Fibroblast of skin of abdomen (primary cell): ENCODE results near the gene PDS5A.
A peak's percentile ranks its signal among the peaks of the same experiment; 100 is the strongest.
"Not testable (repeated sequence)": the region's sequence is repeated elsewhere in the genome, so short reads cannot be mapped to it uniquely, and the experiment has no call there.

Experiments
- DNase-seq: peaks from one replicate; pipeline ENCODE4 v3.0.0-alpha.2; 2013

Gene PDS5A

DNA sequence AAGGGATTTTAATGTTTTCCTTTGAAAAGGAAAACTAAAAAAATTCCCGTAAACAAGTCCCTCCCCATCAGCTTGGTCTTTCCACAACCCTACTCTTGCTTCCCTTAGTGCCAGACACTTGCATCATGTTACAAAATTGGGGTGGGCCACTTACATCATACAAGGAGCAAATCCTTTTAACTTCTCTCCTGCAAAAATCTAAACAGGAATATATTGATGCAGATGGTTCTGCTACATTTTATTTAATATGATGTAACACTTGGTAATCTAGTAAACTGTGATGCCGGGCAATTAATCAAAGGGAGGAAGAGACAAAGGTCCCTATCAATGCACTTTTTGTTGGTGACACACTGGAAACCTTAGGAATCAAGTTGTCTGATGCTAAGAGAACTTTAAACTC is 154.5 kb downstream of the PDS5A start:
- DNase-seq = peak; percentile 76

DNA sequence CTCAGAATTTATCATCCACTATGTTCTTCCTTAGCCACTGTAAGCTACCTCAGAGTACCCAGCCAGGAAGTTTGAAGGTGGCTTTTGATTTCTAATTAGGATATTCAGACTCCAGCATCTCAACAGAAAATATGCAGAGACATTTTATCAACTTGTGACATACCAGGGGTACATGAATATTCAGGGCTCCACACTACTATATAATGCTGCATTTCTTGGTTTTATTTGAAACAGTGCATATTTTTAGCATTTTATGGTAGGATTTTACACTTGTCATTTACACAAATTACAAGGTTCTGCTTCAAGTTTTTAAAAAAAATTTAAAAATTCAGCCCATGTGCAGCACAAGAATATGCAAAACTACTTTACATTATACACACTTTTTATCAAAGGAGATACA is 155.0 kb downstream of the PDS5A start:
- DNase-seq = no peak

DNA sequence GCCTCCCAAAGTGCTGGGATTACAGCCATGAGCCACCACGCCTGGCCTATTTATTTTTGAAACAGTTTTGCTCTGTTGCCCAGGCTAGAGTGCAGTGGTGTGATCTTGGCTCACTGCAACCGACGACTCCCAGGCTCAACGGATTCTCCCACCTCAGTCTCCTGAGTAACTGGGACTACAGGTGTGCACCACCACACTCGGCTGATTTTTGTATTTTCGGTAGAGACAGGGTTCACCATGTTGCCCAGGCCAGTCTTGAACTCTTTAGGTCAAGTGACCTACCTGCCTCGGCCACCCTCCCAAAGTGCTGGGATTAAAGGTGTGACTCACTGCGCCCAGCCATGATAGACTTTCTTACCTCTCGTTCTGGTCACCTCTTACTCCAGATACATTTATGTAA is 155.8 kb downstream of the PDS5A start:
- no peak for DNase-seq

DNA sequence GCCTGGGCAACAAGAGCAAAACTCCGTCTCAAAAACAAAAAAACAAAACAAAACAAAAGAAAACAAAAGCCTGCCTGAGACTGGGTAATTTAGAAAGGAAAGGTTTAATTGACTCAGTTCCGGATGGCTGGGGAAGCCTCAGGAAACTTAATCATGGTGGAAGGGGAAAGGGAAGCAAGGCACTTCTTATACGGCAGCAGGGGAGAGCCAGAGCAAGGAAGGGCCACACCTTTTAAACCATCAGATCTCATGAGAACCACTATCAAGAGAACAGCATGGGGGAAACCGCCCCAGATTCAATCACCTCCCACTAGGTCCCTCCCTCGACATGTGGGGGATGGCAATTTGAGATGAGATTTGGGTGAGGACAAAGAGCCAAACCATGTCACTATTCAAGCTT is 157.5 kb downstream of the PDS5A start:
- no peak for DNase-seq

DNA sequence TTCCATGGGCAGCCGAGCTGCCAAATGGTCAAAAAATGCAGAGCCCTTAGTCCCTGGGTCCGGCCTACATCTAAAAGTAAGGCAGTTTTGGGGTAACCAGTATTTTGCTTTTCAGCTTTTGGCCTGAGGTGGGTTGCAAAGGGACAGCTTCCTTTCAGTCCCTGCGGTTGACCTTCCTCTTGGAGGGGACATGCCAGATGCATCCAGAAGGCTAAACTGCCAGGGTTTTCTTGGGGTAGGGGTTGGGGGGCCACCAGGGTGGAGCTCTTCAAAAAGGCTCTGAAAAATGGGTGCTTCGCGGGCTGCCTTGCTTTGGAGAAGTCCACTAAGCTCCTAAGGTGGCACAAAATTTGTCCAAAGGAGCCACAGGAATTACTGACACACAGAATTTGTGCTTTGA is 159.1 kb downstream of the PDS5A start:
- no peak for DNase-seq

DNA sequence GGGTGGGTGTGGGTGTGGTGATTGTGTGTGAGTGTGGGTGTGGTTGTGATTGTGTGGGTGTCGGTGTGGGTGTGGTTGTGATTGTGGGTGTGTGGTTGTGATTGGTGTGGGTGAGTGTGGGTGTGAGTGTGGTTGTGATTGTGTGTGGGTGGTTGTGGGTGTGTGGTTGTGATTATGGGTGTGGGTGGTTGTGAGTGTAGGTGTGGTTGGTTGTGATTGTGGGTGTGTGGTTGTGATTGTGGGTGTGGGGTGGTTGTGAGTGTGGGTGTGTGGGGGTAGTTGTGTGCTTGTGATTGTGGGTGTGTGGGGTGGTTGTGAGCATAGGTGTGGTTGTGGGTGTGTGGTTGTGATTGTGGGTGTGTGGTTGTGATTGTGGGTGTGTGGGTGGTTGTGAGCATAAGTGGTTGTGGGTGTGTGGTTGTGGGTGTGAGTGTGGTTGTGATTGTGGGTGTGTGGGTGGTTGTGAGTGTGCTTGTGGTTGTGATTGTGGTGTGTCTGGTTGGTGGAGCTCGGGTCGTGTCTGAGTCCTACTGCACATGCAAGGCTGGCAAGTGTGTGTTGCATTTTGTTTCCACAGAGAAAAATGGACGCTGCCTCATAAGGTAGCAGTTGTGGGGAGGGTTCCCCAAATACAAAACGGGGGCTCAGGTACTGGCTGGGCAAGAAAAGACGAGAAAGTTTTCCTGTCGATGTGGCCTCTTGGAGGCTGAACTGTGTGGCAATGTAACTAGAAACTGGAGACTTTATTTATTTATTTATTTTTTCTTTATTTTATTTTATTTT is 163.1 kb downstream of the PDS5A start:
- peak; percentile 31 for DNase-seq

DNA sequence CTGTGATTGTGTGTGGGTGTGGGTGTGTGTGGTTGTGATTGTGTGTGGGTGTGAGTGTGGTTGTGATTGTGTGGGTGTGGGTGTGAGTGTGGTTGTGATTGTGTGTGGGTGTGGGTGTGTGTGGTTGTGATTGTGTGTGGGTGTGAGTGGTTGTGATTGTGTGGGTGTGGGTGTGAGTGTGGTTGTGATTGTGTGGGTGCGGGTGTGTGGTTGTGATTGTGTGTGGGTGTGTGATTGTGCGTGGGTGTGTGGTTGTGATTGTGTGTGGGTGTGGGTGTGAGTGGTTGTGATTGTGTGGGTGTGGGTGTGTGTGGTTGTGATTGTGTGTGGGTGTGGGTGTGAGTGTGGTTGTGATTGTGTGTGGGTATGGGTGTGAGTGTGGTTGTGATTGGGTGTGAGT is 163.9 kb downstream of the PDS5A start:
- DNase-seq = not testable (repeated sequence)

DNA sequence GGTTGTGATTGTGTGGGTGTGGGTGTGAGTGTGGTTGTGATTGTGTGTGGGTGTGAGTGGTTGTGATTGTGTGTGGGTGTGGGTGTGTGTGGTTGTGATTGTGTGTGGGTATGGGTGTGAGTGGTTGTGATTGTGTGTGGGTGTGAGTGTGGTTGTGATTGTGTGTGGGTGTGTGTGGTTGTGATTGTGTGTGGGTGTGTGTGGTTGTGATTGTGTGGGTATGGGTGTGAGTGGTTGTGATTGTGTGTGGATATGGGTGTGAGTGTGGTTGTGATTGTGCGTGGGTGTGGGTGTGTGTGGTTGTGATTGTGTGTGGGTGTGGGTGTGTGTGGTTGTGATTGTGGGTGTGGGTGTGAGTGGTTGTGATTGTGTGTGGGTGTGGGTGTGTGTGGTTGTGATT is 164.7 kb downstream of the PDS5A start:
- not testable (repeated sequence) for DNase-seq

DNA sequence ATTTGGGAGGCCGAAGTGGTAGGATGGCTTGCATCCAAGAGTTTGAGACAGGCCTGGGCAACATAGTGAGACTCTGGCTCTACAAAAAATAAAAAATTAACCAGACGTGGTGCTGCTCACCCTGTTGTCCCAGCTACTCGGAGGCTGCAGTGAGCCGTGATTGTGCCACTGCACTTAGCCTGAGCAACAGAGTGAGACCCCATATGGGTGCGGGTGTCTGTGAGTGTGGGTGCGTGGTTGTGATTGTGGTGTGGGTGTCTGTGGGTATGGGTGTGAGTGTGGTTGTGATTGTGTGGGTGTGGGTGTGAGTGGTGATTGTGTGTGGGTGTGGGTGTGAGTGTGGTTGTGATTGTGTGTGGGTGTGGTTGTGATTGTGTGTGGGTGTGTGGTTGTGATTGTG is 165.2 kb downstream of the PDS5A start:
- DNase-seq = no peak

DNA sequence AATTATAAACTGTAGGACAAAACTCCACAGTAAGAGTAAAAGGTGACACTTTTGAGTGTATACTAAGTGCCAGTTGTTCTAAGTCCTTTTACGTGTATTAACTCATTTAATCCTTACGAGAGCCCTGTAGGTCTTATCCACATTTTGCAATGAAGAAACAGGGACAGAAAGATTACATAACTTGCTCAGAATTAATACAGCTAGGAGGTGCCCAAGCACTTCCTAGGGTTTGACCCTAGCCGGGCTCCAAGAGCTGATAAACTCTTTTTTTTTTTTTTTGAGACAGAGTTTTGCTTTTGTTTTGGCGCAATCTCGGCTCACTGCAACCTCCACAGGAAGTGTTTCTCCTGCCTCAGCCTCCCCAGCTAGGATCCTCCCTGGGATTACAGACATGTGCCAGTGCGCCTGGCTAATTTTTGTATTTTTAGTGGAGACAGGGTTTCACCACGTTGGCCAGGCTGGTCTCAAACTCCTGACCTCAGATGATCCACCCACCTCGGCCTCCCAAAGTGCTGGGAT is 169.4 kb downstream of the PDS5A start:
- DNase-seq = no peak

DNA sequence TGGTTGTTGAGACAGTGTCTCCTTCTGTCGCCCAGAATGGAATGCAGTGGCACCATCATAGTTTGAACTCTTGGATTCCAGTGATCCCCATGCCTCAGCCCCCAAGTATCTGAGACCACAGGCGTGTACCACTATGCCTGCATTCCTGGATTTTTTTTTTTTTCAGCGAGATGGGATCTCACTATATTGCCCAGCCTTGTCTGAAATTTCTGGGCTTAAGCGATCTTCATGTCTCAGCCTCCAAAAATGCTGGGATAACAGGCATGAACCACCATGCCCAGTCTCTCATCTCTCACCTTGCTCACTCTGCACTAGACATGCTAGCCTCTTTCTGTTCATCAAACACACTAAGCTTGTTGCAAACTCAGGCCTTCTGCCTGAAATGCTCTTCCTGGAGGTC is 175.7 kb downstream of the PDS5A start:
- DNase-seq = peak; percentile 12

DNA sequence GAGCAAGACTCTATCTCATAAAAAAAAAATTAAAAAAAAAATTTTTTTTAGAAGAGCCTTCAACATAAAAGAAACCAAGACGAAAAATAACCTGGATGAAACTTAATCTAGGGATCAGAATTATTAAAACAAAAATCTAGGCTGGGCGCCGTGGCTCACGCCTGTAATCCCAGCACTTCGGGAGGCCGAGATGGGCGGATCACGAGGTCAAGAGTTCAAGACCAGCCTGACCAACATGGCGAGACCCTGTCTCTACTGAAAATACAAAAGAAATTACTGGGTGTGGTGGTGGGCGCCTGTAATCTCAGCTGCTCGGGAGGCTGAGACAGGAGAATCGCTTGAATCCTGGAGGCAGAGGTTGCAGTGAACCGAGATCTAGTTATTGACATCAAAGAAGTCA is 184.7 kb downstream of the PDS5A start:
- DNase-seq = not testable (repeated sequence)

DNA sequence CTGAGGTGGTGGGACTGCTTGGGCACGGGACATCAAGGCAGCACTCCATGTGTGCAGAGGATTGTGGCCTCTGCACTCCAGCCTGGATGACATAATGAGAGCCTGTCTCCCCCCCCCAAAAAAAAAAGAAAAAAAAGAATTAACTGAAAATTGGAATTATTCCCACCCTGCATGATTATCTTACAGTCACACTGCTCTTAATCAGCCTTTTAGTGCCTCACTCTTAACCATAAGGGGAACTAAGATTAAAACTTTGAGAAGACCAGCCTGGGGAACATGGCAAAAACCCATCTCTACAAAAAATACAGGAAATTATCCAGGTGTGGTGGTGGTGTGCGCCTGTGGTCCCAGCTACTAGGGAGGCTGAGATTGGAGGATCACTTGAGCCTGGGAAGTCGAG is 185.2 kb downstream of the PDS5A start:
- DNase-seq = no peak

DNA sequence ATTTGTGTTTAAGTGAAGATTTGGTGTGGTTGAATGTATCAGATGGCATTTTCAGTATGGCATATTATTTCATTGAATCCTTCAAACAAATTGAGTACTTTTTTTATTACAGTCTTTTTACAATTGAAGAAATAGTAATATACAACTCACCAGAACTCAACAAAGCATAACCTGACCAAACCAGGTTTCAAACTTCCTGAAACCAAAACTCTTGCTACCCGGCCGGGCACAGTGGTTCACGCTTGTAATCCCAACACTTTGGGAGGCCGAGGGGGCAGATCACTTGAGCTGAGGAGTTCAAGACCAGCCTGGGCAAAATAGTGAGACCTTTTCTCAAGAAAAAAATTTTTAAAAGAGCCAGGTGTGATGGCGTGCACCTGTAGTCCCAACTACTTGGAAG is 185.6 kb downstream of the PDS5A start:
- no peak for DNase-seq

DNA sequence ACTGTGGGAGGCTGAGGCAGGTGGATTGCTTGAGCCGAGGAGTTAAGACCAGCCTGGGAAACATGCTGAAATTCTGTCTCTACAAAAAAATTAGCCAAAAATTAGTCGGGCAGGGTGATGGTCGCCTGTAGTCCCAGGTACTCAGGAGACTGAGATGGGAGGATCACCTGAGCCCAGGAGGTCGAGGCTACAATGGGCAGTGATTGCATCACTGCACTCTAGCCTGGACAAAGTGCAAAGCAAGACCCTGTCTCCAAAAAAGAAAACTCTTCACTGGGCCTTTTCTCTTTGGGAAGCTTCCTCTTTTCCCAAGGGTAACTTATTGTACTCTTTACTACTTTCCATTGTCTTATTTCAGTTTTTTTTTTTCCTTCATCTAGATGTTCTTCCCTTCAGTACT is 190.9 kb downstream of the PDS5A start:
- no peak for DNase-seq

DNA sequence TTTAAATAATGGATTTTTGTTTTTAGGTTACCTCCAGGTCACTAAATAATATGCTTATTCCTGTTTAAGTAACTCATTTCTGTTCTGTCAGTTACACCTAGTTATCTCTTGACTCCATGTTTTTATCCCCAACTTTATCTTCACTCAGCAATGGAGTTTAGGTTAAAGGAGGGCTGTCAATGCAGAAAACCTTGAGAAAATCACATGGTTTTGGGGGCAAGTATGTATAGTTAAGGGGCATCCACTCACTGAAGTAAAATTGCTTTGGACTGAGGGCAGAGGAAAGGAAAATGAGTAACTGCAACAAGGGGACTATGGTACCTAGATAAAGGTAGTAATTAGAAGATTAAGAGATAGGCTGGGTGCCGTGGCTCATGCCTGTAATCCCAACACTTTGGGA is 192.6 kb downstream of the PDS5A start:
- no peak for DNase-seq

DNA sequence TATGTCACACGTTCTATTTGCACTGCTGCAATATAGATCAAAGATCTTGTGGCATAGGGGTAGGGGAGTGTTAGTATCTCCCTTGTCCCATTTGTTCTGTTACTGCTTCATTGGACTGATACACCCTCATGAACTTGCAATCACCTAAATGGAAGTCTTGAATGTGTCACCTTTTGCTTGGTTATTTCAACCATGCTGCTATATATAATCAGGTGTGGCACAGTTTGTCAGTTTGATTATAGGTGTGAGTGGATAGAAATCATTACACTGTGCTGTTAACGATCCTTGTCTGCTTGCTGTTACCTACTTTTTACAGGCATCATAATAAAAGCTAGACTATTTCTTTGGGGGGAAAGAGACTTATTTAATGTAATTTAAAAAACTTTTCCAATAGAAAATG is 195.7 kb downstream of the PDS5A start:
- DNase-seq = not testable (repeated sequence)
